IPS-11a (cell line): ENCODE measurements around the gene POLR2M.

Experiments
- H3K4me3 ChIP-seq: one replicate; pipeline ENCODE4 v1.5.1; 2013; ENCODE audit warnings: low read depth, low read length, control low read depth

Gene POLR2M

GRCh38 chr15:57691082-57691481 is 15.4 kb upstream of the POLR2M start:
- H3K4me3 ChIP-seq, result no peak overlapping the region

- H3K4me3 ChIP-seq, result no peak overlapping the region
Measured at GRCh38 chr15:57692709-57693108, 13.8 kb upstream of the POLR2M start.

GRCh38 chr15:57694279-57694678 is 12.2 kb upstream of the POLR2M start:
- H3K4me3 ChIP-seq, result no peak overlapping the region

GRCh38 chr15:57696146-57696545 is 10.4 kb upstream of the POLR2M start:
- H3K4me3 ChIP-seq, result no peak overlapping the region

GRCh38 chr15:57697588-57697987 is 8.9 kb upstream of the POLR2M start:
- H3K4me3 ChIP-seq, result no peak overlapping the region

GRCh38 chr15:57698243-57698642 is 8.3 kb upstream of the POLR2M start:
- no peak overlapping the region for H3K4me3 ChIP-seq

GRCh38 chr15:57698991-57699390 is 7.5 kb upstream of the POLR2M start:
- H3K4me3 ChIP-seq, result no peak overlapping the region

GRCh38 chr15:57703387-57703786 is 3.1 kb upstream of the POLR2M start:
- H3K4me3 ChIP-seq, result no peak overlapping the region

- no peak overlapping the region for H3K4me3 ChIP-seq
Measured at GRCh38 chr15:57704441-57704840, 2.1 kb upstream of the POLR2M start.

- H3K4me3 ChIP-seq, result no peak overlapping the region
Measured at GRCh38 chr15:57705746-57706404, 639 bp upstream of the POLR2M start.

GRCh38 chr15:57708047-57708446 is 1.5 kb downstream of the POLR2M start:
- H3K4me3 ChIP-seq, result no peak overlapping the region

GRCh38 chr15:57718309-57718708 is 11.8 kb downstream of the POLR2M start:
- H3K4me3 ChIP-seq, result no peak overlapping the region

- no peak overlapping the region for H3K4me3 ChIP-seq
Measured at GRCh38 chr15:57720867-57721266, 14.4 kb downstream of the POLR2M start.

- H3K4me3 ChIP-seq, result no peak overlapping the region
Measured at GRCh38 chr15:57726411-57726810, 19.9 kb downstream of the POLR2M start.

GRCh38 chr15:57727031-57727430 is 20.5 kb downstream of the POLR2M start:
- H3K4me3 ChIP-seq, result no peak overlapping the region

- H3K4me3 ChIP-seq, result no peak overlapping the region
Measured at GRCh38 chr15:57728436-57728835, 21.9 kb downstream of the POLR2M start.

- no peak overlapping the region for H3K4me3 ChIP-seq
Measured at GRCh38 chr15:57730876-57731275, 24.4 kb downstream of the POLR2M start.

- H3K4me3 ChIP-seq, result no peak overlapping the region
Measured at GRCh38 chr15:57731530-57732103, 25.1 kb downstream of the POLR2M start.

GRCh38 chr15:57732526-57733331 is 26.2 kb downstream of the POLR2M start:
- no peak overlapping the region for H3K4me3 ChIP-seq

- H3K4me3 ChIP-seq, result no peak overlapping the region
Measured at GRCh38 chr15:57734860-57735259, 28.3 kb downstream of the POLR2M start.

- H3K4me3 ChIP-seq, result no peak overlapping the region
Measured at GRCh38 chr15:57735431-57735830, 28.9 kb downstream of the POLR2M start.

GRCh38 chr15:57735891-57736290 is 29.4 kb downstream of the POLR2M start:
- no peak overlapping the region for H3K4me3 ChIP-seq
